ENCODE data around the gene OR7G1. TPM values are rescaled to one million over a fixed set of nuclear protein-coding genes. Genes with fewer than 3 reads are reported as not detected.

OR7G1 gene, protein sequence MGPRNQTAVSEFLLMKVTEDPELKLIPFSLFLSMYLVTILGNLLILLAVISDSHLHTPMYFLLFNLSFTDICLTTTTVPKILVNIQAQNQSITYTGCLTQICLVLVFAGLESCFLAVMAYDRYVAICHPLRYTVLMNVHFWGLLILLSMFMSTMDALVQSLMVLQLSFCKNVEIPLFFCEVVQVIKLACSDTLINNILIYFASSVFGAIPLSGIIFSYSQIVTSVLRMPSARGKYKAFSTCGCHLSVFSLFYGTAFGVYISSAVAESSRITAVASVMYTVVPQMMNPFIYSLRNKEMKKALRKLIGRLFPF
- total RNA-seq (2021; fragmentation: NEBNext Ultra II Directional; extraction: Animal tissue kit (Norgen Biotek cat#: 25700)) (not detected in 2 replicates), polyA plus RNA-seq (2011; rRNA removed) (not detected in 2 replicates), polyA minus RNA-seq (2011; rRNA and poly(A)+ RNA removed) (not detected in 2 replicates)
- polyA plus RNA-seq (2011; cell fraction: cytosol; rRNA removed) = not detected
- not detected for polyA plus RNA-seq (2011; cell fraction: nucleus; rRNA removed)
- polyA plus RNA-seq (2012, experiment 1 of 2) = not detected in 4 replicates
- polyA plus RNA-seq (2012, experiment 2 of 2) = not detected
- not detected for polyA plus RNA-seq (2013, experiment 1 of 2)
- not detected for polyA plus RNA-seq (2013, experiment 2 of 2)
- polyA minus RNA-seq (2011; cell fraction: cytosol; rRNA and poly(A)+ RNA removed) = not detected
- polyA minus RNA-seq (2011; cell fraction: nucleus; rRNA and poly(A)+ RNA removed) = not detected
- long read RNA-seq, experiment 1 = 0 reads
- long read RNA-seq, experiment 2 = 0 reads

DNA sequence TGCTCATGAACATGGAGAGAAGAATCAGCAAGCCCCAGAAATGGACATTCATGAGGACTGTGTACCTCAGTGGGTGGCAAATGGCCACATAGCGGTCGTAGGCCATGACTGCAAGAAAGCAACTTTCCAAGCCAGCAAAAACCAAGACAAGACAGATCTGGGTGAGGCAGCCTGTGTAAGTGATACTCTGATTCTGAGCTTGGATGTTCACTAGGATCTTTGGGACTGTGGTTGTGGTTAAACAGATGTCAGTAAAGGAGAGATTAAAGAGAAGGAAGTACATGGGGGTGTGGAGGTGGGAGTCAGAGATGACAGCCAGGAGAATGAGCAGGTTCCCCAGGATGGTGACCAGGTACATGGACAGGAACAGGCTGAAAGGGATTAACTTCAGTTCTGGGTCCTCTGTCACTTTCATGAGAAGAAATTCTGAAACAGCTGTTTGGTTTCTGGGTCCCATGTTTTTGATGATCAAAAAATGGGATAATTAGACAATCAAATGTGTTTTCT lies at the start of gene OR7G1:
TSS of gene OR7G1 (minus strand) at position 457 of the 507 bp plus-strand sequence. CDS start at position 457, 0 bp downstream.
- H3K4me3 ChIP-seq (ENCODE audit: extremely low read depth in 1 of 4, insufficient read depth in 2 of 4, low read depth in 3 of 4, low read length in 4 of 4) = no peak within 1 kb of the TSS
- H3K4me2 ChIP-seq (ENCODE audit: insufficient read depth in 1 of 2, low read depth in 2 of 2, low read length in 2 of 2) = no peak within 1 kb of the TSS
- CTCF ChIA-PET (ENCODE audit: partially characterized antibody) = no interaction called here
- H2BK5ac ChIP-seq (ENCODE audit: low read depth, low read length) = no peak within 1 kb of the TSS
- no peak within 1 kb of the TSS for H4K5ac ChIP-seq (ENCODE audit: insufficient read length, low read depth, low read length)
- no peak within 1 kb of the TSS for H3K23ac ChIP-seq (ENCODE audit: insufficient read length)
- peaks cover 22 to 31% of the 10 kb centered on the region in 2 experiments for H3K9me3 ChIP-seq (ENCODE audit: insufficient read depth in 2 of 2, low read depth in 1 of 2, low read length in 1 of 2)
- no peak within 1 kb of the TSS for H3K27ac ChIP-seq (ENCODE audit: low read depth, low read length)
- no peak for DNase-seq (ENCODE audit: low read depth in 1 of 2, low spot score in 2 of 2)
- H3K4ac ChIP-seq (replicated peaks; ENCODE audit: insufficient read length, low read depth, low read length) = no peak within 1 kb of the TSS
- H3K79me1 ChIP-seq (ENCODE audit: low read depth, low read length) = no peaks in the 10 kb centered on the region
- no peak within 1 kb of the TSS for H2BK120ac ChIP-seq (replicated peaks; ENCODE audit: low read depth, low read length)
- H4K20me1 ChIP-seq (replicated peaks in 1 of 2; ENCODE audit: control insufficient read depth in 1 of 2, insufficient read depth in 2 of 2, low read length in 2 of 2) = no peaks in the 10 kb centered on the region
- no peaks in the 10 kb centered on the region for H3K27me3 ChIP-seq (replicated peaks in 1 of 4; ENCODE audit: control insufficient read depth in 3 of 4, extremely low read depth in 1 of 4, insufficient read depth in 3 of 4, low read length in 3 of 4)
- no peak within 1 kb of the TSS for H2AK5ac ChIP-seq (ENCODE audit: low read depth, low read length)
- no peak within 1 kb of the TSS for H2BK12ac ChIP-seq (ENCODE audit: low read depth, low read length)
- H3K4me1 ChIP-seq (replicated peaks in 1 of 4; ENCODE audit: control insufficient read depth in 3 of 4, insufficient read depth in 4 of 4, low read length in 3 of 4) = no peaks in the 10 kb centered on the region
- no peak for FAIRE-seq
- POLR2A ChIA-PET (ENCODE audit: partially characterized antibody) = no interaction called here
- no peak within 1 kb of the TSS for H2BK15ac ChIP-seq (ENCODE audit: low read length)
- no peaks in the 10 kb centered on the region for H3K79me2 ChIP-seq (ENCODE audit: control insufficient read depth in 1 of 2, insufficient read depth in 2 of 2, low read length in 2 of 2)
- no peak within 1 kb of the TSS for H3K9ac ChIP-seq (replicated peaks in 1 of 4; ENCODE audit: extremely low read depth in 1 of 4, low read depth in 3 of 4, low read length in 3 of 4)
- no peak within 1 kb of the TSS for H4K8ac ChIP-seq (ENCODE audit: extremely low read depth, insufficient read depth, low read length)
- 93% methylated on average over 2 of the region's 2 CpGs; no CpG with 5 or more reads in 1 of the 2 experiments for WGBS, 2 experiments (ENCODE audit: extremely low coverage in 1 of 2, insufficient coverage in 1 of 2, insufficient read length in 1 of 2, insufficient replicate concordance in 2 of 2, low coverage in 1 of 2, low lambda C conversion rate in 2 of 2, missing lambda C conversion rate in 1 of 2)
- no peak within 1 kb of the TSS for H2AFZ ChIP-seq (ENCODE audit: low read length)
- no peak within 1 kb of the TSS for H2BK20ac ChIP-seq (ENCODE audit: low read length)
- no peaks in the 10 kb centered on the region for H3K23me2 ChIP-seq (ENCODE audit: low read depth, low read length)
- H4K91ac ChIP-seq (replicated peaks; ENCODE audit: insufficient read length, low read length) = no peak within 1 kb of the TSS
- H3K36me3 ChIP-seq (ENCODE audit: control insufficient read depth in 2 of 4, insufficient read depth in 4 of 4, low read length in 3 of 4) = no peaks in the 10 kb centered on the region
- H3K14ac ChIP-seq (ENCODE audit: insufficient read length) = no peak within 1 kb of the TSS
- H3K56ac ChIP-seq (replicated peaks; ENCODE audit: insufficient read length, low read depth, low read length) = no peak within 1 kb of the TSS
- H3K18ac ChIP-seq (ENCODE audit: extremely low read depth, low read length) = no peak within 1 kb of the TSS
- TF ChIP-seq SUZ12 (IDR thresholded peaks at IDR 0.05; ENCODE audit: low read length) (no peak), BRCA1 (IDR thresholded peaks at IDR 0.05; ENCODE audit: low read depth, low read length) (no peak), HDAC2 (IDR thresholded peaks at IDR 0.05; ENCODE audit: borderline replicate concordance in 1 of 2, low read depth in 2 of 2, low read length in 2 of 2) (no peak), SP1 (IDR thresholded peaks at IDR 0.05; ENCODE audit: low read depth, low read length) (no peak), POLR2A (IDR thresholded peaks at IDR 0.05; ENCODE audit: control extremely low read depth in 1 of 2, low read depth in 2 of 2, low read length in 2 of 2) (no peak), SAP30 (IDR thresholded peaks at IDR 0.05; ENCODE audit: insufficient read depth, insufficient replicate concordance, low read length) (no peak), ZNF274 (IDR thresholded peaks at IDR 0.05; ENCODE audit: borderline replicate concordance, extremely low read depth, low read length) (no peak), TBP (IDR thresholded peaks at IDR 0.05; ENCODE audit: low read depth, low read length) (no peak), RAD21 (IDR thresholded peaks at IDR 0.05 in 1 of 2, conservative IDR thresholded peaks at IDR 0.05 in 1 of 2; ENCODE audit: low read depth in 2 of 2, low read length in 2 of 2) (no peak), HDAC6 (IDR thresholded peaks at IDR 0.05; ENCODE audit: low read depth, low read length) (no peak)
- TF ChIP-seq, protein P1, sequence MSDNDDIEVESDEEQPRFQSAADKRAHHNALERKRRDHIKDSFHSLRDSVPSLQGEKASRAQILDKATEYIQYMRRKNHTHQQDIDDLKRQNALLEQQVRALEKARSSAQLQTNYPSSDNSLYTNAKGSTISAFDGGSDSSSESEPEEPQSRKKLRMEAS (IDR thresholded peaks at IDR 0.05) = no peak

Data from H1 (cell line).